KG1 (cell line): ENCODE data around the gene TMEM139.

Experiments used
- DNase-seq: peaks from one replicate; lab custom pipeline; 2025; lab: John Stamatoyannopoulos, UW

Gene TMEM139

GRCh38 chr7:143284591-143285469, at the start of gene TMEM139:
TSS of gene TMEM139 (plus strand) at chr7:143284958. CDS start at chr7:143285958, 1,000 bp downstream.
- no peak for DNase-seq

- no peak for DNase-seq
Measured at GRCh38 chr7:143235561-143235960, 49.2 kb upstream of the TMEM139 start.

GRCh38 chr7:143236408-143236990, 48.3 kb upstream of the TMEM139 start:
- no peak for DNase-seq

GRCh38 chr7:143237366-143237765, 47.4 kb upstream of the TMEM139 start:
- no peak for DNase-seq

GRCh38 chr7:143238289-143238980, 46.3 kb upstream of the TMEM139 start:
- DNase-seq = no peak

- no peak for DNase-seq
Measured at GRCh38 chr7:143239813-143240212, 44.9 kb upstream of the TMEM139 start.

GRCh38 chr7:143240291-143241168, 44.2 kb upstream of the TMEM139 start:
- DNase-seq = peak; percentile 18

GRCh38 chr7:143242306-143242705, 42.5 kb upstream of the TMEM139 start:
- no peak for DNase-seq

GRCh38 chr7:143243111-143243510, 41.6 kb upstream of the TMEM139 start:
- DNase-seq = no peak

GRCh38 chr7:143243614-143244013, 41.1 kb upstream of the TMEM139 start:
- DNase-seq = no peak

GRCh38 chr7:143244321-143244720, 40.4 kb upstream of the TMEM139 start:
- DNase-seq = no peak

GRCh38 chr7:143245123-143245522, 39.6 kb upstream of the TMEM139 start:
- no peak for DNase-seq

GRCh38 chr7:143247372-143247771, 37.4 kb upstream of the TMEM139 start:
- no peak for DNase-seq

- DNase-seq = no peak
Measured at GRCh38 chr7:143248761-143249354, 35.9 kb upstream of the TMEM139 start.

GRCh38 chr7:143250199-143250598, 34.6 kb upstream of the TMEM139 start:
- DNase-seq = no peak

GRCh38 chr7:143250822-143251221, 33.9 kb upstream of the TMEM139 start:
- no peak for DNase-seq

GRCh38 chr7:143252006-143252405, 32.8 kb upstream of the TMEM139 start:
- no peak for DNase-seq

GRCh38 chr7:143255564-143255963, 29.2 kb upstream of the TMEM139 start:
- no peak for DNase-seq

- DNase-seq = no peak
Measured at GRCh38 chr7:143256325-143256724, 28.4 kb upstream of the TMEM139 start.

GRCh38 chr7:143256932-143257331, 27.8 kb upstream of the TMEM139 start:
- no peak for DNase-seq

- DNase-seq = no peak
Measured at GRCh38 chr7:143257501-143257900, 27.3 kb upstream of the TMEM139 start.
